Stimulated activated CD4-positive, alpha-beta T cell treated with anti-CD3 and anti-CD28 coated beads, TNF-alpha, amount 100 ng/mL, for 24 hours (primary cell): Measurements from ENCODE around the gene HEATR9.
"Not testable (repeated sequence)": the region's sequence is repeated elsewhere in the genome, so short reads cannot be mapped to it uniquely, and the experiment has no call there.

ENCODE experiments used
- DNase-seq, 3 experiments: peaks; one replicate each; pipeline ENCODE4 v3.0.0-alpha.2; 2020; ENCODE audit warnings: low read depth in 3 of 3

HEATR9 gene

GRCh38 chr17:35868737-35869136 lies at the start of gene HEATR9:
TSS of gene HEATR9 (minus strand) at chr17:35868891. CDS start at chr17:35868742, 149 bp downstream.
- DNase-seq, result no peak

GRCh38 chr17:35917519-35918213 lies 49.0 kb upstream of the HEATR9 start:
- no peak for DNase-seq

- DNase-seq, result no peak
Observed at GRCh38 chr17:35915153-35915964, 46.7 kb upstream of the HEATR9 start.

- no peak for DNase-seq
Observed at GRCh38 chr17:35914354-35914753, 45.7 kb upstream of the HEATR9 start.

GRCh38 chr17:35913609-35914008 lies 44.9 kb upstream of the HEATR9 start:
- no peak for DNase-seq

- no peak for DNase-seq
Observed at GRCh38 chr17:35912942-35913341, 44.3 kb upstream of the HEATR9 start.

- no peak for DNase-seq
Observed at GRCh38 chr17:35912339-35912912, 43.7 kb upstream of the HEATR9 start.

- DNase-seq, result no peak
Observed at GRCh38 chr17:35909408-35909807, 40.7 kb upstream of the HEATR9 start.

GRCh38 chr17:35907691-35908090 lies 39.0 kb upstream of the HEATR9 start:
- DNase-seq, result no peak

- DNase-seq, result no peak
Observed at GRCh38 chr17:35906926-35907637, 38.4 kb upstream of the HEATR9 start.

GRCh38 chr17:35906191-35906925 lies 37.7 kb upstream of the HEATR9 start:
- DNase-seq, result no peak

GRCh38 chr17:35903451-35903850 lies 34.8 kb upstream of the HEATR9 start:
- DNase-seq, result no peak

GRCh38 chr17:35901631-35902175 lies 33.0 kb upstream of the HEATR9 start:
- DNase-seq, result no peak

- no peak for DNase-seq
Observed at GRCh38 chr17:35900708-35901480, 32.2 kb upstream of the HEATR9 start.

GRCh38 chr17:35900280-35900679 lies 31.6 kb upstream of the HEATR9 start:
- DNase-seq, result no peak

GRCh38 chr17:35898283-35899070 lies 29.8 kb upstream of the HEATR9 start:
- DNase-seq, result no peak

GRCh38 chr17:35897772-35898171 lies 29.1 kb upstream of the HEATR9 start:
- DNase-seq, result not testable (repeated sequence)

- no peak for DNase-seq
Observed at GRCh38 chr17:35895636-35896587, 27.2 kb upstream of the HEATR9 start.
